Spleen (tissue), 11 donors: ENCODE results near the gene KLHL40. TPM values are rescaled to one million over a fixed set of nuclear protein-coding genes. Genes with fewer than 3 reads are reported as not detected.

Experiments used
- DNase-seq: peaks from one replicate; pipeline ENCODE4 v3.0.0-alpha.2; 2020
- H3K27ac ChIP-seq, 8 donors: fragments of 200-600 bp; sonication (generic) in 7 of 8; 1 replicate in 4 of 8; 2 replicates in 4 of 8; pipeline versions ENCODE4 v1.5.0 to v1.8.0; 2016 to 2021; ENCODE audit warnings: inconsistent platforms in 4 of 8, mild to moderate bottlenecking in 4 of 8, moderate library complexity in 1 of 8
- H3K27me3 ChIP-seq, 7 donors: fragments of 200-600 bp; sonication (generic) in 6 of 7; replicated peaks in 1 of 7; 1 replicate in 4 of 7; 2 replicates in 3 of 7; pipeline versions ENCODE4 v1.5.0 to v1.8.0; 2016 to 2021; ENCODE audit warnings: inconsistent platforms in 3 of 7, mild to moderate bottlenecking in 1 of 7
- H3K36me3 ChIP-seq, 6 donors: fragments of 200-600 bp; sonication (generic) in 5 of 6; 1 replicate in 4 of 6; 2 replicates in 2 of 6; pipeline versions ENCODE4 v1.5.0 to v1.8.0; 2016 to 2021; ENCODE audit warnings: inconsistent platforms in 2 of 6
- H3K4me1 ChIP-seq, 6 donors: fragments of 200-600 bp; sonication (generic) in 5 of 6; 1 replicate in 3 of 6; 2 replicates in 3 of 6; pipeline versions ENCODE4 v1.5.0 to v1.8.0; 2016 to 2021; ENCODE audit warnings: inconsistent platforms in 3 of 6
- H3K4me3 ChIP-seq, 8 donors: fragments of 200-600 bp; sonication (generic) in 7 of 8; 1 replicate in 4 of 8; 2 replicates in 4 of 8; pipeline versions ENCODE4 v1.5.0 to v1.8.0; 2016 to 2021; ENCODE audit warnings: inconsistent platforms in 4 of 8, mild to moderate bottlenecking in 4 of 8, moderate library complexity in 2 of 8
- H3K9me3 ChIP-seq, 8 donors: fragments of 200-600 bp; sonication (generic) in 7 of 8; 1 replicate in 4 of 8; 2 replicates in 4 of 8; pipeline versions ENCODE4 v1.5.0 to v1.8.0; 2016 to 2021; ENCODE audit warnings: inconsistent platforms in 4 of 8
- POLR2A ChIP-seq, 3 donors: fragments of 450-650 bp; IDR thresholded peaks; one replicate each; pipeline ENCODE4 v1.5.1; 2017; ENCODE audit warnings: antibody characterized with exemption in 3 of 3, mild to moderate bottlenecking in 1 of 3
- POLR2AphosphoS5 ChIP-seq, 3 donors: sonication (generic); formaldehyde crosslinking; IDR thresholded peaks; one replicate each; pipeline ENCODE4 v1.5.1; 2017; ENCODE audit warnings: antibody characterized with exemption in 3 of 3
- WGBS, 5 donors: extraction: QIAGEN DNeasy Blood & Tissue Kit in 3 of 5; methylation state at CpG; one replicate each; pipeline versions ENCODE4 v1.1.5 to v1.1.7; 2013 to 2018; 5-methylcytosine and 5-hydroxymethylcytosine counted together
- intact Hi-C: fragments of 100-400 bp; cut with DNase I; formaldehyde crosslinking; loops from one replicate; pipeline ENCODE4 v1.15.0; 2023; ENCODE audit warnings: low total_unique reads
- polyA plus RNA-seq, 3 donors: library from polyadenylated mRNA; stranded (reverse); fragments of 200-250 nt; gene quantifications; one replicate each; pipeline ENCODE4 v1.2.1, GENCODE V29; 2013
- total RNA-seq, 7 donors: library from RNA; depleted of rRNA in 3 of 7; stranded (reverse); fragments of >200 nt in 3 of 7; fragmentation: NEBNext Ultra II Directional in 4 of 7; extraction: Animal tissue kit (Norgen Biotek cat#: 25700) in 4 of 7; gene quantifications; one replicate each; pipeline versions ENCODE4 v1.1.0 to v1.2.1, GENCODE V29; 2016 to 2021
- TF ChIP-seq, protein P1 (sequence below), 11 experiments: fragments of 200-600 bp in 7 of 11; fragments of 450-650 bp in 4 of 11; sonication (generic) in 4 of 11; IDR thresholded peaks in 8 of 11; conservative IDR thresholded peaks in 3 of 11; 1 replicate in 7 of 11; 2 replicates in 4 of 11; pipeline versions ENCODE4 v1.4.0 to v1.8.0; 2016 to 2021; ENCODE audit warnings: antibody characterized with exemption in 11 of 11, inconsistent platforms in 4 of 11, mild to moderate bottlenecking in 1 of 11
- donor health status: healthy with polysubstance abuse.
- donor health status: DM: no; HTN: no; CAD: no; lungs with moderate emphysema.
- donor health status: DM: no; HTN: no; CAD: no.
- donor health status: Bipolar disorder and iron deficiency.
- donor health status: healthy.
- donor health status: DM: no; HTN: no; CAD: no.
- donor health status: DM: yes; HTN: yes; CAD: no.

KLHL40 gene
- total and polyA plus RNA-seq, 10 donors, result 0.03 to 0.17 TPM; not detected in 8

DNA sequence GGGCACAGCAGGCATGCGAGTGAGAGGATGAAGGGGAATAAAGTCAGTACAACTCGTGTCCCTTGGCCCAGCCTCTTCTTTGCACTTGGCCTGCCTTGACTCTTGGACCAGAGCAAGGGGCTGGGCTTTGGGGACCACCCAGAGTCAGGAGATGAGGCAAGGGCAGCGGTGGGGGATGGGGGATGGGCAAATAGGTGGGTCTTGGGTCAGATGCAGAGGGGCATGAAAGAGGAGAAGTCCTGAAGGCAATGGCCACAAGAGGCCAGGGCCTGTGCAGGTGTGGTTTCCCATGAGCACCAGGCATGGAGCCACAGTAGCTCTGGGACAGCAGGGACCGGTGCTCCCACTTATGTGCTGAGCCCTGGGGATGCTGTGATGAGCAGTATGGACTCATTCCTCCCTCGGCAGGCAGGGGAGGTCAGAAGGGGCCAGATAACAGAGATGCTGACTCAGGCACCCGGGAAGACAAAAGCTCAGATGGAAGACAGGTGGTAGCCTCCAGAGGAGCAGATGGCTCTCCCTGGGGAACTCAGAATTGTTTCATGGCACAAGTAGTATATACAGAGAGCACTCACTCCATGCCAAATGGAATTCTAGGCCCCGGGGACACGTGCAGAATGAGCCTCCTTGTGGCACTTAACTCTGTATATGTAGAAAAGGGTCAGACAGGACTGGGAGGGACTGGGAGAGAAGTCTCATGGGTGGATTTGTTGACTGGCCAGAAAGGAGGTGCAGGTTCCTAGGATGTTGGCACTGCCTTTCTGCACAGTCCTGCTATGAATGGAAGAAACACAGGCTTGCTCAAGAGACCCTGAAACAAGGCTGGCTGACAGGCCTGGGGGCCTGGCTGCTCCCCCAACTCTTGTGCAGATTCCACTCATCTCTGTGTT lies 17.6 kb upstream of the KLHL40 start:
- peak in 1 of 3 donors; percentile 27 for TF ChIP-seq POLR2AphosphoS5 (IDR thresholded peaks at IDR 0.05)
- TF ChIP-seq, protein P1, sequence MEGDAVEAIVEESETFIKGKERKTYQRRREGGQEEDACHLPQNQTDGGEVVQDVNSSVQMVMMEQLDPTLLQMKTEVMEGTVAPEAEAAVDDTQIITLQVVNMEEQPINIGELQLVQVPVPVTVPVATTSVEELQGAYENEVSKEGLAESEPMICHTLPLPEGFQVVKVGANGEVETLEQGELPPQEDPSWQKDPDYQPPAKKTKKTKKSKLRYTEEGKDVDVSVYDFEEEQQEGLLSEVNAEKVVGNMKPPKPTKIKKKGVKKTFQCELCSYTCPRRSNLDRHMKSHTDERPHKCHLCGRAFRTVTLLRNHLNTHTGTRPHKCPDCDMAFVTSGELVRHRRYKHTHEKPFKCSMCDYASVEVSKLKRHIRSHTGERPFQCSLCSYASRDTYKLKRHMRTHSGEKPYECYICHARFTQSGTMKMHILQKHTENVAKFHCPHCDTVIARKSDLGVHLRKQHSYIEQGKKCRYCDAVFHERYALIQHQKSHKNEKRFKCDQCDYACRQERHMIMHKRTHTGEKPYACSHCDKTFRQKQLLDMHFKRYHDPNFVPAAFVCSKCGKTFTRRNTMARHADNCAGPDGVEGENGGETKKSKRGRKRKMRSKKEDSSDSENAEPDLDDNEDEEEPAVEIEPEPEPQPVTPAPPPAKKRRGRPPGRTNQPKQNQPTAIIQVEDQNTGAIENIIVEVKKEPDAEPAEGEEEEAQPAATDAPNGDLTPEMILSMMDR (IDR thresholded peaks at IDR 0.05 in 8 of 11, conservative IDR thresholded peaks at IDR 0.05 in 3 of 11), result no peak
- TF ChIP-seq POLR2A (IDR thresholded peaks at IDR 0.05), result no peak
- no peak overlapping the region for H3K27ac ChIP-seq
- H3K4me1 ChIP-seq, result peaks cover 0 to 5% (median 0%) of the 10 kb centered on the region in 6 donors
- 54 to 67% (median 62%) methylated on average over 7 to 8 of the region's 8 CpGs for WGBS, 5 donors
- H3K27me3 ChIP-seq, result peaks cover 0 to 4% (median 0%) of the 10 kb centered on the region in 7 donors
- peaks cover 0 to 18% (median 0%) of the 10 kb centered on the region in 6 donors for H3K36me3 ChIP-seq
- no peaks in the 10 kb centered on the region for H3K9me3 ChIP-seq
- no peak overlapping the region for H3K4me3 ChIP-seq
- intact Hi-C loops, result no loop called here
- DNase-seq, result no peak

DNA sequence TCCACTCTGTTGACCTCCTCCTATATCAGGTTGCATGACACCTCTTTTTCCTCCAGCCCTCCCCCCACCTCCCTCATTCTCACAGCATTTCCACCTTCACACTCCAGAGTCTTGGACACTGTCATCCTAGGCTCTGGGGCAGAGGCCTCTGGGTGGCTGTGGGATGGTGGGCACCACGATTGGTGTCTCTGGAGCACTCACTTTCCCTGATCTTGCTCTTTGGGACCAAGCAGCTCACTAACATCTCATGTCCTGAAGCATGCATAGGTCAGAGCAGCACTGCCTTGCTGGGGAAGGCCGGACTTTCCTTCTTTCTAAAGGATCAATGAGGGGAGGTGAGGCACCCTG lies 16.9 kb upstream of the KLHL40 start:
- H3K4me1 ChIP-seq, result peaks cover 0 to 5% (median 0%) of the 10 kb centered on the region in 6 donors
- DNase-seq, result no peak
- no peaks in the 10 kb centered on the region for H3K9me3 ChIP-seq
- TF ChIP-seq, protein P1 (IDR thresholded peaks at IDR 0.05 in 8 of 11, conservative IDR thresholded peaks at IDR 0.05 in 3 of 11), result no peak
- TF ChIP-seq POLR2AphosphoS5 (IDR thresholded peaks at IDR 0.05) (no peak), POLR2A (IDR thresholded peaks at IDR 0.05) (no peak)
- H3K27me3 ChIP-seq, result peaks cover 0 to 4% (median 0%) of the 10 kb centered on the region in 7 donors
- H3K27ac ChIP-seq, result no peak overlapping the region
- 75 to 89% (median 78%) methylated on average over 2 of the region's 2 CpGs for WGBS, 5 donors
- H3K4me3 ChIP-seq, result no peak overlapping the region
- intact Hi-C loops, result no loop called here
- peaks cover 0 to 12% (median 0%) of the 10 kb centered on the region in 6 donors for H3K36me3 ChIP-seq

DNA sequence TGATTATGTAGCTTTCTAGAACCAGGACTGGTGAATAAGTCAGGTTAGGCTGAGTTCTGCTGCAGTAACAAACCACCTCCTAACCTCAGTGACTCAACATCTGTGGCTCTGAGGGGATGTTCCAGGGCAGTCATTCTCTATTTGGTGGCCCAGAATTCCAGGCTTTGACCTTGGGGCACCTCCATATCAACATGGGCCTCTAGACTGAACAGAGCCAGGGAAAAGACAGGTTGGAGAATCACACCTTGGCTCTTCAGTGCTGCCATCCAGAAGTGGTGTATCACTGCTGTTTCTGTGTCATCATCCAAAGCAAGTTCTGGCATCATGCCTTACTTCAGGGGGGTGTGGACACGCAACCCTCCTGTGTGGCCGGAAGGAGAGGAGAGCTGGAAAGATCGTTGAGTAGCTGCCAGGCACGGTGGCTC lies 16.5 kb upstream of the KLHL40 start:
- H3K4me3 ChIP-seq, result no peak overlapping the region
- peaks cover 0 to 1% (median 0%) of the 10 kb centered on the region in 6 donors for H3K4me1 ChIP-seq
- H3K36me3 ChIP-seq, result peaks cover 0 to 8% (median 0%) of the 10 kb centered on the region in 6 donors
- WGBS, 5 donors, result 83 to 94% (median 89%) methylated on average over 4 of the region's 4 CpGs
- no peak for DNase-seq
- TF ChIP-seq POLR2A (IDR thresholded peaks at IDR 0.05) (no peak), POLR2AphosphoS5 (IDR thresholded peaks at IDR 0.05) (peak in 2 of 3 donors; percentile 14 to 22)
- TF ChIP-seq, protein P1 (IDR thresholded peaks at IDR 0.05 in 8 of 11, conservative IDR thresholded peaks at IDR 0.05 in 3 of 11), result no peak
- intact Hi-C loops, result no loop called here
- no peak overlapping the region for H3K27ac ChIP-seq
- H3K9me3 ChIP-seq, result no peaks in the 10 kb centered on the region
- H3K27me3 ChIP-seq, result peaks cover 0 to 4% (median 0%) of the 10 kb centered on the region in 7 donors

DNA sequence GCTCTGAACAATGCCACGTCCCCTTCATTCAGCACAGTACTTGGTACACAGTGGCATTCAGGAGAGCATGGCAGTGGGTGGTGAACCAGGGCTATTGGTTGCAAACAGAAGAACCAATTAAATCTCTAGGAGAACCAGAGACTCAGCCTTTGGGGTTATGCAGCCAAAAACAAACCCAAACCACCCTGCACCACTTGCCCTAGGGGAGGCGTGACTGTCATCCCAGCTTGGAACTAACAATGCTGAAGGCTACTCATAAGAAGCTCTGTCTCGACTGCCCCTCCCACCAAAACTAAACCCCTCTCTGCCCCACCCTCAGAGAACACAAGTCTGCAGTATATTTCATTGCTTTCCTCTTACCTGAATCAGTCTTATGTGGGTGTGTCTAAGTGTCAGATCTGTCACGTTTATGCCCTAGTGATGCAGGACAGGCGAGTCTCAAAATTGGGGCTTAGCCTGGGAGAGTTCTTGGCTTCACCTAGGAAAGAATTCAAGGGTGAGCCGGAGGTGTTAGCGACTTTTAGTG lies 15.2 kb upstream of the KLHL40 start:
- intact Hi-C loops, result no loop called here
- H3K9me3 ChIP-seq, result no peaks in the 10 kb centered on the region

More for the DNA sequence above, 15.2 kb upstream of the KLHL40 start:
- Histone ChIP-seq H3K36me3 (no peaks in the 10 kb centered on the region), H3K27me3 (peaks cover 0 to 4% (median 0%) of the 10 kb centered on the region in 7 donors), H3K27ac (no peak overlapping the region), H3K4me3 (no peak overlapping the region), H3K4me1 (no peaks in the 10 kb centered on the region)
- no peak for DNase-seq
- TF ChIP-seq, protein P1 (IDR thresholded peaks at IDR 0.05 in 8 of 11, conservative IDR thresholded peaks at IDR 0.05 in 3 of 11), result no peak
- no peak for TF ChIP-seq POLR2A (IDR thresholded peaks at IDR 0.05)
- no peak for TF ChIP-seq POLR2AphosphoS5 (IDR thresholded peaks at IDR 0.05)
- 83 to 91% (median 88%) methylated on average over 7 of the region's 7 CpGs for WGBS, 5 donors
